Mucosa of descending colon (tissue), 3 donors: ENCODE measurements around the gene PFDN4. TPM values are rescaled to one million over a fixed set of nuclear protein-coding genes. Genes with fewer than 3 reads are reported as not detected.

Experiments used
- ATAC-seq: fragments of 200-7000 bp; cut with Tn5 transposase; one replicate; pipeline ENCODE4 v1.9.1; 2020; ENCODE audit warnings: mild to moderate bottlenecking, moderate library complexity
- DNase-seq, 3 donors: peaks; one replicate each; pipeline ENCODE4 v3.0.0-alpha.2; 2020
- H3K36me3 ChIP-seq: fragments of 200-600 bp; one replicate; pipeline ENCODE4 v1.8.0; 2021; ENCODE audit warnings: low read depth, mild to moderate bottlenecking
- H3K4me1 ChIP-seq: fragments of 200-600 bp; one replicate; pipeline ENCODE4 v1.8.0; 2021; ENCODE audit warnings: low read depth, mild to moderate bottlenecking
- H3K4me3 ChIP-seq: fragments of 200-600 bp; one replicate; pipeline ENCODE4 v1.8.0; 2021; ENCODE audit warnings: mild to moderate bottlenecking
- H3K9me3 ChIP-seq: fragments of 200-600 bp; one replicate; pipeline ENCODE4 v1.8.0; 2021; ENCODE audit warnings: mild to moderate bottlenecking
- intact Hi-C, 2 donors: fragments of 100-400 bp; cut with DNase I in 1 of 2; cut with micrococcal nuclease in 1 of 2; formaldehyde crosslinking; loops; one replicate each; pipeline versions ENCODE4 v1.11.0 to v1.11.1; 2022; cut with DNase I, micrococcal nuclease
- total RNA-seq, 3 donors: library from RNA; stranded (reverse); fragmentation: NEBNext Ultra II Directional in 2 of 3; extraction: Animal tissue kit (Norgen Biotek cat#: 25700) in 2 of 3; gene quantifications; one replicate each; pipeline versions ENCODE4 v1.2.1 to v1.2.4, GENCODE V29; 2021 to 2023
- TF ChIP-seq, protein P1 (sequence below): fragments of 200-600 bp; IDR thresholded peaks from one replicate; pipeline ENCODE4 v1.8.0; 2022; ENCODE audit warnings: antibody characterized with exemption, mild to moderate bottlenecking
- donor health status: DM: no; HTN: no; CAD: no; lungs with moderate emphysema.
- donor health status: DM: no; HTN: no; CAD: no.
- donor health status: DM: no; HTN: yes; CAD: no.

Gene PFDN4
- total RNA-seq, 3 donors from 2014 or later = 11.1 to 23.4 (median 22.0) TPM

- Histone ChIP-seq H3K4me1 (peaks cover 25% of the 10 kb centered on the region), H3K36me3 (no peaks in the 10 kb centered on the region), H3K4me3 (no peak overlapping the region), H3K9me3 (no peaks in the 10 kb centered on the region)
- no peak for DNase-seq
- intact Hi-C loops = no loop called here
- TF ChIP-seq, protein P1, sequence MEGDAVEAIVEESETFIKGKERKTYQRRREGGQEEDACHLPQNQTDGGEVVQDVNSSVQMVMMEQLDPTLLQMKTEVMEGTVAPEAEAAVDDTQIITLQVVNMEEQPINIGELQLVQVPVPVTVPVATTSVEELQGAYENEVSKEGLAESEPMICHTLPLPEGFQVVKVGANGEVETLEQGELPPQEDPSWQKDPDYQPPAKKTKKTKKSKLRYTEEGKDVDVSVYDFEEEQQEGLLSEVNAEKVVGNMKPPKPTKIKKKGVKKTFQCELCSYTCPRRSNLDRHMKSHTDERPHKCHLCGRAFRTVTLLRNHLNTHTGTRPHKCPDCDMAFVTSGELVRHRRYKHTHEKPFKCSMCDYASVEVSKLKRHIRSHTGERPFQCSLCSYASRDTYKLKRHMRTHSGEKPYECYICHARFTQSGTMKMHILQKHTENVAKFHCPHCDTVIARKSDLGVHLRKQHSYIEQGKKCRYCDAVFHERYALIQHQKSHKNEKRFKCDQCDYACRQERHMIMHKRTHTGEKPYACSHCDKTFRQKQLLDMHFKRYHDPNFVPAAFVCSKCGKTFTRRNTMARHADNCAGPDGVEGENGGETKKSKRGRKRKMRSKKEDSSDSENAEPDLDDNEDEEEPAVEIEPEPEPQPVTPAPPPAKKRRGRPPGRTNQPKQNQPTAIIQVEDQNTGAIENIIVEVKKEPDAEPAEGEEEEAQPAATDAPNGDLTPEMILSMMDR = no peak
- no peak for ATAC-seq
These were observed 3.4 kb upstream of the PFDN4 start for GRCh38 chr20:54204481-54204880.

DNA sequence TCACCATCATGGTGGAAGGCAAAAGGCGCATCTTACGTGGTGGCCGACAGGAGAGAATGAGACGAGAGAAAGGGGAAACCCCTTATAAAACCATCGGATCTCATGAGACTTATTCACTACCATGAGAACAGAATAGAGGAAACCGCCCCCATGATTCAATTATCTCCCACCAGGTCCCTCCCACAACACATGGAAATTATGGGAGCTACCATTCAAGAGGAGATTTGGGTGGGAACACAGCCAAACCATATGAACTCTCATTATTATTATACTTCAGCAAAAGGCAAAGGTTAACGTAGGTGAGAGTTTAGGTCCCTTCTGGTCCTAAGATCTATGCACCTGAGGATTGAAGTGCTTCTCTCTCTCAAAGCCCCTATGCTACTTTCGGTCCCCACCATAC is 2.4 kb upstream of the PFDN4 start:
- H3K9me3 ChIP-seq = no peaks in the 10 kb centered on the region
- TF ChIP-seq, protein P1 = no peak
- H3K36me3 ChIP-seq = no peaks in the 10 kb centered on the region
- H3K4me3 ChIP-seq = no peak overlapping the region
- intact Hi-C loops = no loop called here
- ATAC-seq = no peak
- DNase-seq = no peak
- H3K4me1 ChIP-seq = peaks cover 25% of the 10 kb centered on the region

DNA sequence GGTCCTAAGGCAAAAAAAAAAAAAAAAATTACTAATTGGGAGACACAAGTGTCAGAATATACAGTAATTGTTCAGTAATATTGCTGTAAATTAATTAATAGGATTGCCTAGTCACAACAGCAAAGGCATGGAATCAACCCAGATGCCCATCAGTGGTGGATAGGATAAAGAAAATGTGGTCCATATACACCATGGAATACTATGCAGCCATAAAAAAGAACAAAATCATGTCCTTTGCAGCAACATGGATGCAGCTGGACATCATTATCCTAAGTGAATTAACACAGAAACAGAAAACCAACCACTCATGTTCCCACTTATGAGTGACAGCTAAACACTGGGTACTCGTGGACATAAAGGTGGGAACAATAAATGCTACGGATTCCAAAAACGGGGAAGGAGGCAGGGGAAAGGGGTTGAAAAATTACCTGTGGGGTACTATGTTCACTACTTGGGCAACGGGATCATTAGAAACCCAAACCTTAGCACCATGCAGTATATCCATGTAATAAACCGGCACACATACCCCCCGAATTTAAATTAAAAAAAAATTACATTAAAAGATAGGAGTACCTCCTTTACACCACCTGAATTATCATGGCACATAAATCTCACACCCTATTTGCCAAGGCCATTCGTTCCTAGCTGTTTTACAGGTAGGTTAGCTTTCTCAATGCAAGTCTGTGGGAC is 689 bp upstream of the PFDN4 start:
- intact Hi-C loops = no loop called here

GRCh38 chr20:54208548-54209176 is 775 bp downstream of the PFDN4 start:
- Histone ChIP-seq H3K9me3 (no peaks in the 10 kb centered on the region), H3K4me1 (peaks cover 16% of the 10 kb centered on the region), H3K4me3 (peak overlapping the region; percentile 69), H3K36me3 (no peaks in the 10 kb centered on the region)
- intact Hi-C loops = no loop called here
- no peak for DNase-seq
- ATAC-seq = peak; percentile 25
- TF ChIP-seq, protein P1 = no peak

More for the DNA sequence above, 689 bp upstream of the PFDN4 start:
- no peak overlapping the region for H3K4me3 ChIP-seq
- TF ChIP-seq, protein P1 = no peak
- DNase-seq (no peak), ATAC-seq (no peak)
- no peaks in the 10 kb centered on the region for H3K36me3 ChIP-seq
- peaks cover 20% of the 10 kb centered on the region for H3K4me1 ChIP-seq
- no peaks in the 10 kb centered on the region for H3K9me3 ChIP-seq

GRCh38 chr20:54209216-54209813 is 1.4 kb downstream of the PFDN4 start:
- no peak overlapping the region for H3K4me3 ChIP-seq
- H3K4me1 ChIP-seq = peaks cover 10% of the 10 kb centered on the region
- no peaks in the 10 kb centered on the region for H3K9me3 ChIP-seq
- TF ChIP-seq, protein P1 = no peak
- ATAC-seq = no peak
- DNase-seq = no peak
- intact Hi-C loops = no loop called here
- no peaks in the 10 kb centered on the region for H3K36me3 ChIP-seq
